RWPE1 (cell line): ENCODE data around the gene B9D1.

Source experiments
- CTCF ChIA-PET: fragments of 350-600 bp; sonication (Branson Sonifier 250); formaldehyde crosslinking; extraction: SDS; loops from one replicate; lab custom pipeline; 2021; lab: Yijun Ruan, JAX
- POLR2A ChIA-PET: fragments of 400-600 bp; formaldehyde crosslinking; extraction: SDS; loops from one replicate; lab custom pipeline; 2020; ENCODE audit warnings: antibody characterized with exemption; ENCODE audit not compliant: low non-redundant PET; lab: Yijun Ruan, JAX
- DNase-seq: peaks from one replicate; pipeline ENCODE4 v3.0.0; 2012; ENCODE audit warnings: low spot score
- H3K27ac ChIP-seq: fragments of 450-650 bp; 2 replicates; pipeline ENCODE4 v1.5.1; 2017
- CTCF ChIP-seq: fragments of 450-650 bp; conservative IDR thresholded peaks from 2 replicates; pipeline ENCODE4 v1.5.1; 2017; ENCODE audit warnings: low read depth, mild to moderate bottlenecking

The B9D1 gene

GRCh38 chr17:19336938-19337711 lies 25.4 kb downstream of the B9D1 start:
- ChIA-PET POLR2A (no interaction called here), CTCF (interaction anchor here (1.1 kb wide), 1 partner anchor 19 kb away, joined by 5 read pairs; no protein-coding TSS in a partner anchor)
- no peak for TF ChIP-seq CTCF
- H3K27ac ChIP-seq = peak overlapping the region; percentile 25
- no peak for DNase-seq

- no peak for TF ChIP-seq CTCF
- ChIA-PET POLR2A (no interaction called here), CTCF (no interaction called here)
- DNase-seq = no peak
- peak overlapping the region; percentile 15; the same call in 1 of the 2 replicates for H3K27ac ChIP-seq
Observed at GRCh38 chr17:19335951-19336631, 26.4 kb downstream of the B9D1 start.

- no peak for DNase-seq
- CTCF ChIA-PET = no interaction called here
- 0 out of 2 replicates have a peak overlapping the region, but pooled peaks have one; percentile 17 for H3K27ac ChIP-seq
- TF ChIP-seq CTCF = no peak
- POLR2A ChIA-PET = no interaction called here
Observed at GRCh38 chr17:19334331-19334730, 28.2 kb downstream of the B9D1 start.

- ChIA-PET POLR2A (no interaction called here), CTCF (no interaction called here)
Observed at GRCh38 chr17:19333736-19334290, 28.7 kb downstream of the B9D1 start.

GRCh38 chr17:19333132-19333440 lies 29.4 kb downstream of the B9D1 start:
- peak overlapping the region; percentile 6 for H3K27ac ChIP-seq
- CTCF ChIA-PET = no interaction called here
- DNase-seq = no peak
- TF ChIP-seq CTCF = no peak
- POLR2A ChIA-PET = no interaction called here

More at GRCh38 chr17:19333736-19334290, 28.7 kb downstream of the B9D1 start:
- TF ChIP-seq CTCF = no peak
- no peak for DNase-seq
- H3K27ac ChIP-seq = peak overlapping the region; percentile 6

GRCh38 chr17:19332371-19333131 lies 30.0 kb downstream of the B9D1 start:
- no peak for DNase-seq
- ChIA-PET CTCF (interaction anchor here (1.2 kb wide), 1 partner anchor 31 kb away, joined by 3 read pairs; no protein-coding TSS in a partner anchor), POLR2A (no interaction called here)
- TF ChIP-seq CTCF = no peak
- H3K27ac ChIP-seq = peak overlapping the region; percentile 6
